Measurements from ENCODE around the gene POPDC2.

GRCh38 chr3:119697394-119697793, 37.0 kb upstream of the POPDC2 start:
- TF ChIP-seq CTCF (IDR thresholded peaks at IDR 0.05), result no peak
- TF ChIP-seq POLR2A (IDR thresholded peaks at IDR 0.05), result no peak

Data from body of pancreas (tissue), 4 donors.